HG03108 (cell line): ENCODE measurements around the gene TSACC.
"Not testable (repeated sequence)": the region's sequence is repeated elsewhere in the genome, so short reads cannot be mapped to it uniquely, and the experiment has no call there.

Experiments
- ATAC-seq: cut with Tn5 transposase; IDR thresholded peaks from one replicate; pipeline ENCODE4 v1.9.1; 2021; ENCODE audit warnings: moderate library complexity; ENCODE audit not compliant: unreplicated experiment

Gene TSACC

DNA sequence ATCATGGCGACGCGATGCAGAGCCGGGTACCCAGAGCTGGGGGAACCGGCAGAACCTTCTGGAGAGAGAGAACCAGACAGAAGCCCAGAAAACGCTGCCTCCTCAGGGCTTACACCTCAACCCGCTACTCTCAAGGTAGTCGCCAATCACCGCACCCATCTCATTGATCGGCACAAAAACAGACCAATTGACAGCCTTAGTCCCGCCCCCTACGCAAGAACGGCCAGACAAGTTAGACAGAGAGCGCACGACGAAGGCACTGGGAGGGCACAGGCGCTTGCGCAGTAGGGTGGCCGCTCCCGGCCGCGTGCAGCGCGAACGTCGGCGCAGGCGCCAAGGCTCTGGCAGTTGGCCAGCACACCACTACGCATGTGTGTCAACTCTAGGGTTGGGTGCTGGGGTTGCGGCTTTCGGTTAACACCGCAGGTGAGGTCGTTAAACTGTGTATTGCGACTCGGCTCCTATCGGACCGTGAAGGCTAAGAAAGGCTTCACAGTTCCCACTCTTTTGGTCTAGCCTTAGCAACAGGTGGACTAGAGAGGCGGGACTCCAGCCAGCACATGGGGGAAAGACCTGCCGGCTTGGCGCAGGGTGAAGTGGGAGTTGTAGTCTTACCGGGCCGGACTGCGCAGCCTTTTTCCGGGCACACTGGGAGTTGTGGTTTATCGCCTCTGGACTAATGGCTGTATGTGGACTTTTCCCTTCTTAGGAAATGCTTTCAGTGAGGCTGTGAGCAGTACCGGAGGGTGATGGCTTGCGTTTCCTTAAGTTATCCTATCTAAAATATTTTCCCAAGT, at the start of gene TSACC, which contains the start of gene CCT3:
Gene TSACC (plus strand): TSS at position 347 of the 797 bp plus-strand sequence. CDS start 1,232 bp downstream, outside the sequence.
Gene CCT3 (minus strand): TSS at position 113 of the 797 bp plus-strand sequence. CDS start 108 bp downstream, at position 5.
- peak; percentile 83 for ATAC-seq

DNA sequence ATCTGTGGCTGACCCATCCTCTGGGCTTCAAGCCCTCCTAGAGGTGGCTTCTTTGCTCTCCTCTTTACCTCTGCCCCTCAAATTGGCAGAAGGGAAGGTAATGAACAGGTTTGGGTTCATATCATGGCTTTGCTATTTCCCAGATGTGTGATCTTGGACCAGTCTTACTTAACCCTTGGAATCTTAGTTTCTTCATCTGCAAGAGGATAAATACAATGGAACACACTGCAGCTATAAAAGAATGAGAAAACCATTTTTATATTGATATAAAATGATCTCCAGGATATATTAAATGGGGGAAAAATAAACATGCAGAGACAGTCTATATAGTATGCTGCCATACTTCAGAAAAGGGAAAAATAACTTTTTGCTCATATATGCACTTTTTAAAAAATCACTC, 48.5 kb upstream of the TSACC start:
- no peak for ATAC-seq

DNA sequence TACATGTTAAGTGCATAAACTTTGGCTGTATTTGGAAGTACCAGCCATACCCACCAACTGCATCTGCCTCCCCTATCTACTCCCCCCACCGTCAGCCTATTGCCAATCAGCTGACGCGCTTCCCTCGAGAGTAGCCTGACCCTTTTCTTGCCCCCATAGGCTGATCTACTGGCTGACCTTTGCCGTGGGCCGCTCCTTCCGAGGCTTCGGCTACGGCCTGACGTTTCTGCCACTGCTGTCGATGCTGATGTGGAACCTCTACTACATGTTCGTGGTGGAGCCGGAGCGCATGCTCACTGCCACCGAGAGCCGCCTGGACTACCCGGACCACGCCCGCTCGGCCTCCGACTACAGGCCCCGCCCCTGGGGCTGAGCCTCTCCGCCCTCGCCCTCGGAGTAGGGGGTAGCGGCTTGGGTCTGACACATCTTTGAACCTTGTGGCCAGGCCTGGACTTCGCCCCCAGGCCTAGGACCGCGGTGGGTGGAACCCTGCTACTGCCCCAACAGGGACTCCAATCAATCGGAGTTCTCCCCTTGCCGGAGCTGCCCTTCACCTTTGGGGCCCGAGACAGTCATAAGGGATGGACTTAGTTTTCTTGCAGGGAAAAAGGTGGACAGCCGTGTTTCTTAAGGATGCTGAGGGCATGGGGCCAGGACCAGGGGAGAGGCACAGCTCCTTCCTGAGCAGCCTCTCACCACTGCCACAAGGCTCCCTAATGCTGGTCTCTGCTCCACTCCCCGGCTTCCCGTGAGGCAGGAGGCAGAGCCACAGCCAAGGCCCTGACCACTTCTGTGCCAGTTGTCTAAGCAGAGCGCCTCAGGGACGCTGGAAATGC, 46.9 kb upstream of the TSACC start:
- ATAC-seq = no peak

DNA sequence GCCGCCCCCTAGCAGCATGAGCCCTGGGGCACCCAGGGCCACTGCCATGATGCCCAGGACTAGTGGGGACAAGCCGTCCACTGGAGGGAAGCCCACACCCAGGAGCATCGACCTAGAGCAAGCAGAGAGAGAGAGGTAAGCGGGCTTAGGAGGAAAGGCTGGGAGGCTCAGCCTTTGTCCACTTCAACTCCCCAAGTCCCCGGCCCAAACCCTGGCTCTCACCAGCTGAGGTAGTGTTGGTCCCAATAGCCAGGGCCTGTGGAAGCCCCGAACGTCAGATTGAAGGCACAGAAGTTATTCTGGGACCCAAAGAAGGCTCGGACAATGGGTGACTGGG, 45.3 kb upstream of the TSACC start:
- ATAC-seq = no peak

DNA sequence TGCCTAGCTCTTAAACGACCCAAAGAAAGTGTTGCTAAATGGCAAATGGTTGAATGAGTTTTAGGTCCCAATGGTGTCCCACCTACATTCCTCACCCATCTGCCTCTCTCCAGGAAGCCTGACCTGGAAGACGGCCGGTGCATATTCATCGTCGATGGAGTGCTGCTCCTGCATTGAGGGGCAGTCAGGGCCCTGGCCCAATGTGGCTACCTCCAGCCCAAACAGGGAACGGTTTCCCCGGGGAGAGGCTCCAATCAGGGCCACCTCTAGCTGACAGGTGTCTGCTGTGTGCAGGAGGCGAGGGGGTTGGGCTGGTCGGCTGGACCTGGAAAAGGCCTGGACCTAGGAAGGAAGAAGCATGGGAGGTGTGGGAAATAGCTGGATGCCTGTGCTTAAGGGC, 44.4 kb upstream of the TSACC start:
- ATAC-seq = no peak

DNA sequence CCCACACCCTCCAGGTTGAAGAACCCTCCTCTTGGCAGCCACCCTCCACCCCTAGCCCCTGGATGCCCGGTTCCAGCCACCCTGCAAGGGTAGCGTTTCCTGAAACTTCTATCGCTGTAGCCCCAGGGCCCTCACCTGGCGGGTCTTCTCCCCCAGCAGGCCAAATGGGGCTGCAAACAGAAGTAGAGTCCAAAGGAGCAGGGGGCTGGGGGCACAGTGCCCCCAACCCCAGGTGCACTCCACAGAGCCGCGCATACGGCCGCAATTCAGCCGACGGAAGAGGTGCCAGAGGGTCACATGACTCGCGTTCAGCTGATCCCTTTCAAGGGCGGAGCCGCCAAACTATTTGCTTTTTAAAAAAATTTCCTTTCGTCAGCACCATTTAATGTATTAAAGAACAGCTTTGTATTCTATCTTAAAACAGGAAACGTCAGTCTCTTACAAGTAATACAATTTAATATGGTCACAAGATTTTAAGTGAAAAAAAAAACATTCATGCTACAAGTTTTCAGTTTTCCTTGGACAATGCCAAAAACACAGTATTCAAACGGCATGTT, 42.9 kb upstream of the TSACC start, which contains the start of gene GLMP:
Gene GLMP (minus strand): TSS at position 289 of the 557 bp plus-strand sequence. CDS start 34 bp downstream, at position 255.
- ATAC-seq = no peak

DNA sequence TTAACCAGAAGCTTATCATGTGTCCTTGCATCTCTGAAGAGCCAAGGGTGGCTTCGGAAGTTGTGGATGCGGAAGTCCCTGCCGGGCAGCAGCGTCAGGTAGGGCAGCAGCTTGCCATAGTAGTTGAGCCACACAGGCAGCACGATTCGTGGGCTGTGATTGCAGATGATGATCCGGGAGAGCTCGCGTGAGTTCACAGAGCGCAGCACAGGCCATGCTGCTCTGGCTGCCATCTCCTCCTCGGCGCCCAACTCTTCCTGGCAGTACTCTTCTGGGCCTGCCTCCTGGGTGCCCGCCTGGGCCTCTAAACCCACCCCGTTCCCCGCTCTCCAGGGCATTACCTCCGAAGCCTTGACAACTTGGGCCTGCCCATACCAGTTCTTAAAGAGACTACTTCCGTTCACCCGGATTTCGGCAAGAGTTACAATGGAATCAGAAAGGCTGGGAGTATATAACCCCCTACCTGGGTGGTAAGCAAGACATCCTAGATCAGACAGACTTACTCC, 39.4 kb upstream of the TSACC start, which contains the start of gene VHLL:
Gene VHLL (minus strand): TSS at position 456 of the 506 bp plus-strand sequence. CDS start 118 bp downstream, at position 338.
- no peak for ATAC-seq

DNA sequence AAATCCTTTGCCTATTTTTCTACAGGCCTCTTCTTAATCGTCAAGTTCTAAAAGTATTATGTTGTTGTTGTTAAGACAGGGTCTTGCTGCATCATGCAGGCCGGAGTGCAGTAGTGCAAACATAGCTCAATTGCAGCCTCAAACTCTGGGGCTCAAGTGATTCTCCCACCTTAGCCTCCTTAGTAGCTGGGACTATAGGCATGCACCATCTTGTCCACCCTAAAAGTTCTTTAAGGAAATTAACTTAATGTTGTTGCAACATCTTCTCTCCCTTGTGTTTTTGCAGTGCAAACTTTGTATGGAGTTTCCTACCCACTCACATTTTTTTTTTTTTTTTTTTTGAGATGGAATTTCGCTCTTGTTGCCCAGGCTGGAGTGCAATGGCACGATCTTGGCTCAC, 35.1 kb upstream of the TSACC start:
- ATAC-seq = no peak

DNA sequence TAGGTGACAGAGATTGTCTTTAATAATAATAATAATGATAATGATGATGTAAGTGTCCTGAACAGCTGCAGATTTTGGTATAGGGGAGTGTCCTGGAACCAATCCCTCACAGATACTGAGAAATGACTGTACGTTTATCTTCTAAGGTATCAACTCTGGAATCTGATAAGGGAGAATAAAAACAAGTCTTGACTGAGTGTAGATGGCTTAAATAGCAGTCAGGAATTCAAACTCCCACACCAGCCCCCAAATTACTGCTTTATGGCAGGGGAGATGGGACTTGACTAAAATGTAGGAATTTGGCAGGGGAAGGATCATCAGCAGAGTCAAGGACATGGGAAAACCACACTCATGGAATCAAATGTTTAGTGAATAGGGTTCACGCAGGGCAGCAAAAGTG, 33.1 kb upstream of the TSACC start:
- no peak for ATAC-seq

DNA sequence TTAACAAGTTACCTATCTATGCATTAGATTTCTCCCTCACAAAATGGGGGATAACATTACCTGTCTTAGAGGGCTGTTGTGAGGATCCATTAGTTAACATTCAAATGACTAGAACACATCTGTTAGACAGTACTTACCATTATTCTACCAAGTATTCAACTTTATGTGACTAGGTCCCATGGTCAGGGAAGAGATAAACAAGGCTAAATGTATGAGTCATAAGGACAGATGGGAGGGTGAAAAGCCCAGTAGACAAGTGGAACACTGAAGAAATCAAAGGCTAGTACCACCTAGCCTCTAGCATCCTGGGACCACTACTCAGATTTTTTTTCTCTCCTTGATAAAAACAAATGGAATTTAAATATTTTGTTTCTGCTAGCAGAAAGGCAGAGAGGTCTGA, 30.2 kb upstream of the TSACC start:
- no peak for ATAC-seq

DNA sequence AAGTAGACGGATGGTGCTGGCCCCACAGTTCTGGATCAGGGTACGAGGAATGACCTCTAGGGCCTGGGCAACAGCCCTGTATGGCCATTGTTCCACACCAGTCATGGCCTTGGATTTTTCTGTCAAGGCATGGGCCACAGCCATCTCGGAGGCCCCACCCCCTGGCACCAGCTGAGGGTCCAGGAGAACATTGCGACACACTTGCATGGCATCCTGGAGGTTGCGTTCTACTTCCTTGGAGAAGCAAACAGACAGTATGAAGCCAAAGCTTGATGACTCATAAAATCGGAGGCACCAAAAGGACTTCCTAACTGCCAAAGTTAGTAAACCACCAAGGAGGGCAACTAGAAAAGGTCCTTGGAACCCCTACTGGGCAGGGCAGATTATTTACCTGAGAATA, 27.4 kb upstream of the TSACC start:
- ATAC-seq = no peak

DNA sequence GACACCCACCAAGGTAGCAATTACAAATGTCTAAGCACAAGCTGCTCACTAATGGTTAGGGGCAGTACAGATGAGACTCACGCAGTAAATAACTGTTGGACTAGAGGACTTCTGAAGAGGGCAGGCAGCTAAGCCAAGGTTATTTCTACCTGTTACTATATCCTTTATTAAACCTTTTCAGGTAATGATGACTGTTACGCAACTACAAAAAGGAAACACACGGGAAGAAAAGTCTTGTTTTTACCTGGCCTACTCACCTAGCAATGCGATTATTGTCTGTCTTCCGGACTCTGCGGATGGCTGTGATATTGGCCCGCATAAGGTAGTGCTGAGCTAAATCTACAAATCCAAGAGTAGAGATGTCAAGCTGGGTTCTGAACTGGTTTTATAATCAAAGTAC, 21.4 kb upstream of the TSACC start:
- no peak for ATAC-seq

DNA sequence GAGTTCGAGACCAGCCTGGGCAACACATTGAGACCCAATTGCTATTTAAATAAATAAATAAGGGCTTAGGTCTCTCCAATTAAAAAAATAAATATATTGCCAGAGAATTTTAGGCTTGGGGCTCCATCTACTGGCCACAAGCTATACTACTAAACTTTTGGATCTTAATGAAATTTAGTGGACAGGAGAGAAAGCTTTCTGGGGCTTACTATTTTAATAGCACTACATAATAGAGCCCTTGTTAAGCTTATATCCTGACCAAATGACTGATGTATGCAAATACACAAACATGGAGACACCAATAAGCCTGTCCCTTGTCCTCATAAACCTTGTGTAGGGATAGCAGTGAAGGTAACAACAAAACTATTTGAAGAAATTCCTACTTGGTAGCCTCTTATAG, 18.7 kb upstream of the TSACC start:
- no peak for ATAC-seq

DNA sequence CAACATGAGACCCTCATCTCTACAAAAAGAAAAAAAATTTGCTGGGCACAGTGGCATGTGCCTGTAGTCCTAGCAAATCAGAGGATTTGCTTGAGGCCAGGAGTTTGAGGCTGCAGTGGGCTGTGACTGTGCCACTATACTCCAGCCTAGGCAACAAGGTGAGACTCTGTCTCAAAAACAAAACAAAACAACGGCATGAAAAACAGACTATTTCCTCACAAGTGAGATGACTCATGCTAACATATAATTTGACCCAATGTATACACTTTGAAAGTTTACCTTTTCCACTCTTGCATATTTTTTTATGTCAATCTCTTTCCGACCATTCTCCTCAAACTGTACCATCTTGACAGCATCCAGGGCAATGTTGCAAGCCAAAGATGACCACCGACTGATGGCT, 17.8 kb upstream of the TSACC start:
- no peak for ATAC-seq

DNA sequence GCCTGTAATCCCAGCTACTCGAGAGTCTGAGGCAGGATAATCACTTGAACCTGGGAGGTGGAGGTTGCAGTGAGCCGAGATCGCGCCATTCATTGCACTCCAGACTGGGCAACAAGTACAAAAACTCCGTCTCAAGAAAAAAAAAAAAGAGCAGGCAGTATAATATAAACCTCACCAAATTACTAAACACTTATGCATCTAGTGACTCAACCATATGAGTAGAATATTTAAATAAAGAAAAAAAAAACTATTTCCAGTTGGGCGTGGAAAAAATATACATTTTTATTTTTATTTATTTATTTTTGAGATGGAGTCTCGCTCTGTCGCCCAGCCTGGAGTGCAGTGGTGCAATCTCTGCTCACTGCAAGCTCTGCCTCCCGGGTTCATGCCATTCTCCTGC, 15.1 kb upstream of the TSACC start:
- ATAC-seq = not testable (repeated sequence)

DNA sequence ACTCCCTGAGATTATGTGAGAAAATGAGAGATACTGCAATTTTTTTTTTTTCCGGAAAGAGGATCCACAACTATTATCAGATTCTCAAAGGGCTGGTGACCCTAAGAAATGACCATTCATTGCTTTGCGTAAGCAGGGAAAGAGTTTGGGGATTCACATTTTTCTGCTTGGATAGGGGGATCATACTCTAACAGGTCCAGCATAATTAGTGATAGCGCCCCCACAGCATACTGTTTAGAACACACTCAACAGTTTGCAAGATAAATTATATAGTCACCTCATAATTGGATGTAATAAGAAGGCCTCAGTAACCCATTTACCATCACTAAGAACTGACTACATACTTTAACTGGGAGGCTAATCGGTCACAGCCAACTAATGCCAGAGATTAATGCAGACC, 2.1 kb upstream of the TSACC start:
- ATAC-seq = no peak

DNA sequence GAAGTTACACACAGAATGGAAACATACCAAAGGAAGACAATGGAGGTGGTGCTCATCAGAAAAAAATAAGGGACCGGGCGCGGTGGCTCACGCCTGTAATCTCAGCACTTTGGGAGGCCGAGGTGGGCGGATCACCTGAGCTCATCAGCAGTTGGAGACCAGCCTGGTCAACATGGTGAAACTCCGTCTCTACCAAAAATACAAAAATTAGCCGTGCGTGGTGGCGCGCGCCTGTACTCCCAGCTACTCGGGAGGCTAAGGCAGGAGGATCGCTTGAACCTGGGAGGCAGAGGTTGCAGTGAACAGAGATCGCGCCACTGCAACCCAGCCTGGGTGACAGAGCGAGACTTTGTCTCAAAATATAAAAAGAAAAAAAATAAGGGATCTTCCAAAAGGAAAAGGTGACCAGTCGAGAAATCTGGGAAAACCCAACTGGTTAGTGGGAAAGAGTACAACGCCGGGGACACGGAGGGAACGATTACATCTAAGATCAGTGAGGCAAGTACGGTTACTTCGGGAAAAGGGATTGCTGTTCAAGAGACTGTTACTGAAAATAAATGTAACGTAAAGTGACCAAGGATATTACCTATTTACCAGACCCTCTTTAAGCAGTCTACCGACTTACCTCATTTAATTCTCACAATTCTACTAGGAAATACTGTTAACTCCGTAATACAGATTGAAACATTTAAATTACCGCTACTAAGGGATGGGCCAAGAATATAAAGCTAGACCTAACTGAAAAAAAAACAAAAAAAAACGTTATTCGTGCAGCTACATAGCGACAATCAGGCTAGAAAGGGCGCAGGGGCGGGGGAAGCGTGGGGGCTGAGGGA, 1.1 kb upstream of the TSACC start:
- no peak for ATAC-seq

DNA sequence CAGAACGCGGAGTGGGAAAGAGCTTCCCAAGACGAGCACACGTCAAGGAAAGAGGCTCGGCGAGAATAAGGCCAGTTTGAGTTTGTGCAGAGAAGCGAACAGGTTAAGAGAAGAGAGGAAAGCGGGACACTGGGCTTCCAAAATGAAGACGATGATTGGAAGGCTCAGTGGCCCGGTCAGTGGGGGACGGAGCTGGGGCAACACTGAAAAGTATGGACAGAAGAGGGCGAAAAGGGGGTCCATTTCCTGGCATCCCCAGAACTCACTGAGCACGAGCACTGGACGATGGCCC, 492 bp upstream of the TSACC start:
- no peak for ATAC-seq

DNA sequence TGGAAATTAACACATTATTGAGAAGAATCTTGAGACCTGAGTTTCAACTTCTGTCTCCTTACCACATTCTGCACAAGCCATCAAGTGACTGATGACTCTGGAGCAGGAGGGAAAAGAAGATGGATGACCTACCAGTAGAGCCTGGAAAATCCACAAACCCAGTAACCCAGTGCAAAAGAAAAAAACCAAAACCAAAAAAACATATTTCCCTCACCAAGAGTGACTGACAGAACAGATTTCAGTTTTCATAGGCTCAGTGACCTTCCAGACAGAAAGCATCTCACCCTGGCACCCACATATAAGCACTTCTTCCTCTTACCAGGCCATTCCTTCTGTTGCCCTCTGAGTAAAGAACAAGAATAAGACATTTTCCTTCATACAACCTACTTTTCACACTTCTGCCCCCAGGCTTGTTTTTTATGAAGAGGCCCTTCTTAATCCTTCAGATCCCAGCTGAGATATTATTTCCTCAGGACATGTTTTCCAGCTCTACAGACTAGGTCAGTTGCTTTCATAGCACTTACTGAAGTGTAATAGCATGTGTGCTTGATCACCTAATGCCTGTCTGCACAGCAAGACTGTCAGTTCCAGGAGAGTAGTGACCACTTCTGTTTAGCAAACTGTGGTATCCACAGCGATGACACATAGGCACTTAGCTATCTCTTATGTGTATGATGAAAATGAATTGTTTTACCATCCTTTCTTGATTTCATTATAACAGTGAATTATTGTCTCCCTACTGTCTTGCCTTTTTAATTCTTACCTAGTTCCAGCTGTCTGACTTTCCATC, 4.0 kb downstream of the TSACC start:
- ATAC-seq = no peak

DNA sequence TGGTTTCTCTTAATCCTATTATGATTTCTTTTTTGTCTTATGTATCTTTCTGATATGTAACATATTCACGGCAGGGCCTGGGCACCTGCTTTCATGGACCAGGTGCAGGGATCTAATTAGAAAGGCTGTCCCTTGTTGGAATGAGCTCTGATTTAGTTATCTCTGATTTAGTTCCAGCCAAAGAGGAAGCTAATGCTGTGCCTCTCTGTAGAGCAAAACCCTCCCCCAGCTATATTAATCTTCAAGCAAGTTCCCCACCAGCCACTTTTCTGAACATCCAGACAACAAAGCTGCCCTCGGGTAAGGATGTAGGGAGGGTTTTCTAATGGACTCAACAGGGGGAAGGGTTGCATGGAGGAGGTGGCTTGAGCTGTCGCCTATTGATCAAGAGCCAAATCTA, 6.1 kb downstream of the TSACC start:
- ATAC-seq = no peak
